K562 (cell line): ENCODE measurements around the gene OSBP2. TPM values are rescaled to one million over a fixed set of nuclear protein-coding genes. Genes with fewer than 3 reads are reported as not detected.

Experiments used
- CCNT2 ChIP-seq: IDR thresholded peaks from 2 replicates; pipeline ENCODE4 v1.6.1; 2011; ENCODE audit warnings: borderline replicate concordance, low read depth, mild to moderate bottlenecking, moderate library complexity, mixed read lengths, low read length; ENCODE audit not compliant: insufficient read length; ENCODE audit errors: extremely low read depth
- FOXM1 ChIP-seq, 2 experiments: fragments of 450-650 bp in 1 of 2; sonication (generic) in 1 of 2; formaldehyde crosslinking in 1 of 2; IDR thresholded peaks; 2 replicates each; pipeline versions ENCODE4 v1.6.1 to v1.9.0; 2017 to 2022; ENCODE audit warnings: low read depth in 2 of 2, mild to moderate bottlenecking in 2 of 2, missing genetic modification reagents in 1 of 2, moderate library complexity in 1 of 2
- TAF9B ChIP-seq: fragments of 450-650 bp; IDR thresholded peaks from 2 replicates; pipeline ENCODE4 v1.6.1; 2018; ENCODE audit warnings: mild to moderate bottlenecking; ENCODE audit not compliant: partially characterized antibody
- U2AF1 ChIP-seq: fragments of 200-400 bp; formaldehyde crosslinking; optimal IDR thresholded peaks from 2 replicates; pipeline ENCODE3; 2017; ENCODE audit warnings: mild to moderate bottlenecking, low read depth, low read length, moderate library complexity
- ZNF407 ChIP-seq: fragments of 450-650 bp; IDR thresholded peaks from 2 replicates; pipeline ENCODE4 v1.6.1; 2016; ENCODE audit warnings: low read depth
- ZNF592 ChIP-seq: fragments of 450-650 bp; IDR thresholded peaks from 2 replicates; pipeline ENCODE4 v1.6.1; 2017; ENCODE audit warnings: antibody characterized with exemption, mild to moderate bottlenecking
- polyA plus RNA-seq, 8 experiments: library from polyadenylated mRNA; depleted of rRNA in 4 of 8; stranded (reverse) in 5 of 8; unstranded in 3 of 8; fragments of >200 nt; fragmentation: Nextera tagmentation in 2 of 8; fragmentation: Illumina TruSeq in 1 of 8; extraction: Ambion mirVana in 2 of 8; extraction: Trizol in 1 of 8; gene quantifications; 2 replicates each; pipeline versions ENCODE4 v1.2.1 to v1.2.3, GENCODE V29; 2011 to 2014; ENCODE audit warnings: inconsistent platforms in 1 of 8, missing spikeins in 1 of 8
- total RNA-seq, 7 experiments: library from RNA; depleted of rRNA in 6 of 7; stranded (reverse); fragments of >200 nt in 6 of 7; fragmentation: Illumina TruSeq in 2 of 7; extraction: Trizol in 2 of 7; gene quantifications; 2 replicates each; pipeline versions ENCODE4 v1.2.1 to v1.2.3, GENCODE V29; 2011 to 2021; ENCODE audit warnings: low replicate concordance in 1 of 7

OSBP2 gene
- total and polyA plus RNA-seq, 9 of the 15 experiments (the other 6 are each of a cell fraction or from before 2014, with no cell fraction given): 0.52 to 29.5 (median 21.6) TPM

- TF ChIP-seq TAF9B (peak; percentile 72), U2AF1 (no peak), FOXM1 (IDR thresholded peaks at IDR 0.05; ENCODE audit: low read depth) (no peak), FOXM1 (CRISPR knock-in tag; IDR thresholded peaks at IDR 0.05; ENCODE audit: low read depth) (no peak), CCNT2 (peak; percentile 73), ZNF592 (peak; percentile 90), ZNF407 (no peak)
Observed at GRCh38 chr22:30881361-30882183, 186.9 kb downstream of the OSBP2 start (continued).
